ENCODE measurements around the gene PTPRE.

PTPRE gene

GRCh38 chr10:127908106-127908958, 1.4 kb downstream of the PTPRE start:
- no peak for DNase-seq (ENCODE audit: low read depth)

GRCh38 chr10:127908959-127909267, 2.0 kb downstream of the PTPRE start:
- no peak for DNase-seq (ENCODE audit: low read depth)

GRCh38 chr10:127909716-127910463, 3.0 kb downstream of the PTPRE start:
- DNase-seq (ENCODE audit: low read depth), result no peak

GRCh38 chr10:127910464-127910770, 3.5 kb downstream of the PTPRE start:
- no peak for DNase-seq (ENCODE audit: low read depth)

GRCh38 chr10:127911218-127911866, 4.4 kb downstream of the PTPRE start:
- DNase-seq (ENCODE audit: low read depth), result no peak

GRCh38 chr10:127911867-127912257, 5.0 kb downstream of the PTPRE start:
- DNase-seq (ENCODE audit: low read depth), result no peak

- DNase-seq (ENCODE audit: low read depth), result no peak
Observed at GRCh38 chr10:127912607-127913367, 5.9 kb downstream of the PTPRE start.

- no peak for DNase-seq (ENCODE audit: low read depth)
Observed at GRCh38 chr10:127913368-127913759, 6.5 kb downstream of the PTPRE start.

- no peak for DNase-seq (ENCODE audit: low read depth)
Observed at GRCh38 chr10:127915324-127915723, 8.4 kb downstream of the PTPRE start.

- no peak for DNase-seq (ENCODE audit: low read depth)
Observed at GRCh38 chr10:127916826-127917225, 9.9 kb downstream of the PTPRE start.

- DNase-seq (ENCODE audit: low read depth), result no peak
Observed at GRCh38 chr10:127918572-127918971, 11.7 kb downstream of the PTPRE start.

- DNase-seq (ENCODE audit: low read depth), result no peak
Observed at GRCh38 chr10:127919418-127920271, 12.7 kb downstream of the PTPRE start.

GRCh38 chr10:127920306-127921074, 13.6 kb downstream of the PTPRE start:
- DNase-seq (ENCODE audit: low read depth), result no peak

GRCh38 chr10:127921075-127921752, 14.3 kb downstream of the PTPRE start:
- DNase-seq (ENCODE audit: low read depth), result no peak

GRCh38 chr10:127921753-127922145, 14.8 kb downstream of the PTPRE start:
- DNase-seq (ENCODE audit: low read depth), result no peak

GRCh38 chr10:127922206-127922605, 15.3 kb downstream of the PTPRE start:
- no peak for DNase-seq (ENCODE audit: low read depth)

- DNase-seq (ENCODE audit: low read depth), result no peak
Observed at GRCh38 chr10:127922675-127923366, 15.9 kb downstream of the PTPRE start.

- no peak for DNase-seq (ENCODE audit: low read depth)
Observed at GRCh38 chr10:127923646-127924045, 16.7 kb downstream of the PTPRE start.

GRCh38 chr10:127925471-127926207, 18.7 kb downstream of the PTPRE start:
- no peak for DNase-seq (ENCODE audit: low read depth)
